Stimulated activated CD8-positive, alpha-beta memory T cell treated with anti-CD3 and anti-CD28 coated beads, Interleukin-7, amount 100 ng/mL, for 1 hour (primary cell): Measurements from ENCODE around the gene CDC14A.
A peak's percentile ranks its signal among the peaks of the same experiment; 100 is the strongest.
"Not testable (repeated sequence)": the region's sequence is repeated elsewhere in the genome, so short reads cannot be mapped to it uniquely, and the experiment has no call there.

ENCODE experiments used
- DNase-seq, 2 donors: peaks; one replicate each; pipeline ENCODE4 v3.0.0-alpha.2; 2020; ENCODE audit warnings: low read depth in 2 of 2

The CDC14A gene

DNA sequence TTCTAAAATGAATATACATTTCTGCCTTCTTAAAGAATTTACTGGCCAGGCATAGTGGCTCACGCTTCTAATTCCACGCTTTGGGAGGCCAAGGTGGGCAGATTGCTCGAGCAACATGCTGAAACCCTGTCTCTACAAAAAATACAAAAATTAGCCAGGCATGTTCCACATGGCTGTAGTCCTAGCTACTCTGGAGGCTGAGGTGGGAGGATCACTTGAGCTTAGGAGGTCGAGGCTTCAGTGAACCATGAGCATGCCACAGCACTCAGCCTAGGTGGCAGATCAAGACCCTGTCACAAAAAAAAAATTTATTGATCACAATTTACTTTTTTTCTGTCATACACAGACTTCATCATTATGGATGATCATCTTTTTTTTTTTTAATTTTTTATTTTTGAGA, 11.5 kb downstream of the CDC14A start:
- no peak for DNase-seq

DNA sequence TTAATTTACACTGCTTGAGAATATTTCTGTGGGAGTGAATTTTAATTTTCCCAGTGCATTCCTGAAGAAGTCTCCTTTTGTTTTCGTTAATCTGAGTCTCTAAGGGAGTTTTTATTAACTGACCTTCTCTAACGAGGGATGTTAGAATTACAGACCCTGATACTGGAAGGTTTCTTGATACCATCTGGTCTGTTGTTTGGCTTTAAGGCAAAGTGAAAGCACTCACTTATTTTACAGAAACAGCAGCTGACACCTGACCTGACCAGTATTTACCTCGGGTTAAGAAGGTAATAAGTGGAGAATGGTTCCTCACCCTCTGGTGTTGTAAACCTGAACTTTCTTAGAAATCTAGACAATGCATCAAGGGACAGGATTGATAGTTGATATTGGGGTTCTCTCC, 12.4 kb downstream of the CDC14A start:
- no peak for DNase-seq

DNA sequence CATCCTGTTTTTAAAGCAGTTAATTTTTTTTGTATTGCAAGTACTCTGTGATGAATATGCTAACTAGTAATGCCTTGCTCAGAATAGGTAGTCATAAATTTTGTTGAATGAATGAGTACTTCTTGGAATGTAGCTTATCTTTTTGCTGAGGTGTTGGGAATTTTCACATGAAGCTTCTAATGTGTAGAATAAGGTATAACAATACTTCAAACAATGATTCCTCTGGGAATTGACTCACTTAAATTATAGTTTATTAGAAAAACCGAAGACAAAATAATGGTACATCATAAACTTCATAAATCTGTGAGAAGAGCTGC, 13.9 kb downstream of the CDC14A start:
- DNase-seq = no peak

DNA sequence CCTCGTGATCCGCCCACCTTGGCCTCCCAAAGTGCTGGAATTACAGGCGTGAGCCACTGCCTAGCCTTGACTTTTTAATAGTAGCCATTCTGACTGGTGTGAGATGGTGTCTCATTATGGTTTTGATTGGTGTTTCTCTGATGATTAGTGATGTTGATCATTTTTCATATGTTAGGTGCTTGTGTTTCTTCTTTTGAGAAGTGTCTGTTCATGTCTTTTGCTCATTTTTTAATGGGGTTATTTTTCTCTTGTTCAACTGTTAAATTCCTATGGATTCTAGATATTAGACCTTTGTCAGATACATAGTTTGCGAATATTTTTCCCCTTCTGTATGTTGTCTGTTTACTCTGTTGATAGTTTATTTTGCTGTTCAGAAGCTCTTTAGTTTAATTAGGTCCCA, 17.0 kb downstream of the CDC14A start:
- DNase-seq = not testable (repeated sequence)

DNA sequence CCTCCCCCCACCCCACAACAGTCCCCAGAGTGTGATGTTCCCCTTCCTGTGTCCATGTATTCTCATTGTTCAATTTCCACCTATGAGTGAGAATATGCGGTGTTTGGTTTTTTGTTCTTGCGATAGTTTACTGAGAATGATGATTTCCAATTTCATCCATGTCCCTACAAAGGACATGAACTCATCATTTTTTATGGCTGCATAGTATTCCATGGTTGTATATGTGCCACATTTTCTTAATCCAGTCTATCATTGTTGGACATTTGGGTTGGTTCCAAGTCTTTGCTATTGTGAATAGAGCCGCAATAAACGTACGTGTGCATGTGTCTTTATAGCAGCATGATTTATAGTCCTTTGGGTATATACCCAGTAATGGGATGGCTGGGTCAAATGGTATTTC, 21.6 kb downstream of the CDC14A start:
- not testable (repeated sequence) for DNase-seq

DNA sequence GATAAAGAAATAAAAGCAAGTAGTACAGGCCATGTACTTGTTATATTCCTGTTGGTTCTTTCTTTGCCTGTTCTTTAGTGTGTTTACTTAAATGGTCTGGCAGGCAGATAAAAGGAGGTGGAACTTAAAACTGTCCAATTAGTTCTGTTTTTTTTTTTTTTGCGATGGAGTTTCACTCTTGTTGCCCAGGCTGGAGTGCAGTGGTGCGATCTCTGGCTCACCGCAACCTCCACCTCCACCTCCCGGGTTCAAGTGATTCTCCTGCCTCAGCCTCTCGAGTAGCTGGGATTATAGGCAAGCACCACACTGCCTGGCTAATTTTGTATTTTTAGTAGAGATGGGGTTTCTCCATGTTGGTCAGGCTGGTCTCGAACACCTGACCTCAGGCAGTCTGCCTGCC, 24.6 kb downstream of the CDC14A start:
- DNase-seq = not testable (repeated sequence)

DNA sequence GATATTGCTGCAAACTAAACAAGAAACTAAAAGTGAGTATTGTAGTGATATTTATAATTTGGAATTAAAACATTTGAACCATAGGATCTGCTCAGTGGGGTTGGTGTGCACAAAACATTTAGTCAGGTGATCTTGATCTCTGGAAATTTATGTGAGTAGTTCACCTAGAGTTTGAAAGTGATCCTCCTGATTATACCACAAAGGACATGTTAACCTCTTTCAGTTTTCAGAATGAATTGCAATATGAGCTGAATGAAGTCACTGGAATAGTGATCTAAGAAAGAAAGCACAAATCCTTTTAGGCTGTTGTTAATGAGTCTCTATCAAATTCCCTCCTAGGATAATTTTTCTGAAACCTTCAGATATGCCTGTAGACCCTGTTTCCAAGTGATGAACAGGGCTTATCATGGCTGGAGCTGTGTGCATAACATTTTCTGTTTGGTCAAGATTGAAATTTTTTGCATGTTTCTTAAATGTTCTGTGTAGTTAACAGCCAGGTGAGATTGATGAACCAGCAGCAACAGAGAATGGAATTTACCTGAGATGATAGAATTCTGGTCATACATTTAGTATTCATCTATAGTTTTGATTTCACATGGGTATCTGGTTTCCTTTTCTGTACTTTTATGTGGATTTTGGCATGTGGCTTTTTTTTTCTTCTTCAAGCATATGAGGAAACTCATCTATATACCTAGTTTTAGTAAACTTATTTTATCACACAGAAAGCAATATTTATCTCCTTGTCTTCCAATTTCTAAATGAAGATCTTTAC, 25.5 kb downstream of the CDC14A start:
- no peak for DNase-seq

DNA sequence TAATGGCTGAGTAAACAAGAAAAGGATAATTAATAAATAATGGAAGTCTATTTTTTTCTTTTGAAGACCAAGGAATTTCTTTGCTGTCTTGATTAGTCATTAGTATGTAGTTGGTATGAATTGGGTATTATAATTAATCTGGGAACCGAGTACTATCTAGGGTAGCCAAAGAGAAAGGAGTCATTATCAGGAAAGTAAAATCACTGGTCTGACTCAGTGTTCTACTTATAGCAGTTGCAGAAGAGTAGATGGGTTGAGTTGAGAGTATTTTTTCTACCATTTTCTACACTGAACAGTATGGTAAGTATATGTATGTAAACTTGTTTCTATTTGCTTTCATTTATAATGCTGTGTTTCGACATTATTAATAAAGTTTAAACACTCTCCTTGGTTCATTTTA, 26.6 kb downstream of the CDC14A start:
- DNase-seq = no peak

DNA sequence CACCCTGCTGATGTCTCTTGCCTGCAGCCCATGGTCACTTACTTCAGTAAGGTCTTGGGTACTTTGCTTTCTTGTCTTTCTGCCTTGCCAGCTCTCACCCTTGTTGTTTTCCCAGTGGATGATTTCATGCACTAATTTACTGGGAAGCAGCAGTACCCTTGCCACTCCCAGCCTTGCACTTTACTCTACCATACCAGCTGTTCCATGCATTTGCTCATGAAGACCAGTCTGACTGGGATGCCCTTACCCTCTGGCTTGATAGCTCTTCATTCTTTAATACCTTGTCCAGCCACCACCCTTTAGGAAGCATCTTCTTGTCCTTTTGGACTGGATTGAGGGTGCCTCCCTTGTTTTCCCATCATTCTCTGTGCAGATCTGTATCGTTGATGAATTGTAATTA, 28.3 kb downstream of the CDC14A start:
- no peak for DNase-seq

DNA sequence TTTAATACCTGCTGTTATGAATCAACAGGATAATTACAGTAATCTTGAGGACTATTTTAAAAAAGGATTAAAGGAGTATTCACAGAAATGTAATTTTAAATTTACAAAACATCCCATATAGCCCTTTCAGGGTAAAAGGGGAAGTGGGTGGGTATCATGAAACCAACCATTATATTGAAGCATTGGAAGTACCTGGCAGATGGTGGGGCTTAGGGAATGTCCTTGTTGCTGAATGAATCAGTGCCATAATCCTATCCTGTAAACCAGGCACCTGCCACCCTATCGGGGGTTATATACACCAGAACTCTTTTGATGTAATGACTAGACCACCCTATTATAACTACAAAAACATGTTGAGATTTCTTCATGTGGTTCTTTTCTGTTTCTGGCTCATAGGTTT, 30.4 kb downstream of the CDC14A start:
- no peak for DNase-seq

DNA sequence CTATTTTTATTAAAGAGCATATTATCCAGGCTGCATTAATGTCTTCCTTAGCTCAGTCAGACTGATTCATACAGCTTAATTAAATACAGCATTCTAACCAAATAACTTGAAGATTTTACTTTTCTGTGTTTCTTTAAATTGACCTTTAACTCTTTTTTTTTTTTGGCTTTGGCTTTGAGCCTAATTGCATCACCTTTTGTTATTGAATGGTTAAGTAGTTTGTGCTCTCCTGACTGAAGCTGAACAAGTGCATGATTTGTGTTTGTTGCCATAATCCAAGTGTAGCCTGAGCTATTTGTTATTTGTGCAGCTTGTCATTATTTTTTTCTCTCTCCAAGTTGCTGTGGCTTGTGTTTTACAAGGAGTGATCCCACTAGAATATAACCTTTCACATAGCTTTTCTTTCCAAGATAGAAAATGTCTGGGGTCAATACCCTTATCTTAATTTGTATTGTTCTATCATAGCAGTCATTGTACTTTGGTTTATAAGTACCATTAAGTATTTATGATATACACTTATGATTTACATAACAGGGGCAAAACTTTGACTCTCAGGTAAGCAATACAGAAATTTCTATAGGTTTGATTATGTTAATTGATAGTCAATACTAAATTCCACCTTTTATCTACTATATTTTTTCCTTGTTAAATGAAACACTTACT, 31.6 kb downstream of the CDC14A start:
- DNase-seq = no peak

DNA sequence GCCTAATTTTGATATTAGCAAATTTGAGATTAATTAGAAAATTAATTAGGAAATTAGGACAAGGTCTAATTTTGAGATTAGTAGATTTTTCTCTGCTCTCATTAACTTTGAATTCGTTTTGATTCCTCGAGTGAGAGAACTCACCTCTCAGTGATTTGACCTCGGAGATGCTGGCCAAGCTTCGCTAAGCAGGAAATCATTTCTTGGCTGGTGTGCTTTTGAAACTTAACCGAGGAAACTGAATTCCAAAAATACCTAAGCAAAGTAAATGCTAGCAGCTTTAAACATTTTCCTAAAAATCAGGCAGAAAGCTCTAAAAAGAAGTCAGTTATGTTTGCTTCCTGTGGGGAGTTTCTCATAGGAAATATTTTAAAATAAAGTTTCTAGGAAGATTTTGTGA, 34.9 kb downstream of the CDC14A start:
- no peak for DNase-seq

DNA sequence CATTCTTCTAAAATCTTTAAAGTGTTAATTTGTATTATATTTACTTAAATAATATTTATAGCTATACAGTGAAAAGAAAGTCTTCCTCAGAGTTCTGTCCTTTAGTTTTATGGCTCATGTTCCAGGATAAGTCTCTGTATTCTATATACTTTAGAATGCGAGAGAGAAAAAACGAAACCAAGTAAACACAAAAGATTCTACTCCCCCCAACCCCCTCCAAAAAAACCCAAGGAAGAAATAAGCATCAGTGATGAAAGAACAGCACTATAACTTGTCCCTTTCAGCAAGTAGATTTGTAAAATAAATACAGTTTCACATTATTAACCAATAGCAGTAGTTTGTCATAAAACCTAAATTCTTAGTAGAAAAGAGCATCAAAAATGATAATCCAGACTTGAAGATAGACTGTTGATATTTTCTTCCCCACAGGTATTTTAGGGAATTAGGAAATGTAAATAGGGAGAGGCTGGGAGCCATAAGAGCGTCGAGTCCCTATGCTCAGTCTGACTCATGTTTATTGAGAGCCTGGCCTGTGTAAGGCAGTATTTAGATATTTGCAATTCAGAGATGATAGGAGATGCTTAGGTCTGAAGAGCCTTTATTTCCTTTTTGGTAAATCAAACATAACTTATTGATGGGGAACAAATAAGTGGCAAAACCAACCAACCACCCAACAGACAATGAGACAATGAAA, 35.5 kb downstream of the CDC14A start:
- no peak for DNase-seq

DNA sequence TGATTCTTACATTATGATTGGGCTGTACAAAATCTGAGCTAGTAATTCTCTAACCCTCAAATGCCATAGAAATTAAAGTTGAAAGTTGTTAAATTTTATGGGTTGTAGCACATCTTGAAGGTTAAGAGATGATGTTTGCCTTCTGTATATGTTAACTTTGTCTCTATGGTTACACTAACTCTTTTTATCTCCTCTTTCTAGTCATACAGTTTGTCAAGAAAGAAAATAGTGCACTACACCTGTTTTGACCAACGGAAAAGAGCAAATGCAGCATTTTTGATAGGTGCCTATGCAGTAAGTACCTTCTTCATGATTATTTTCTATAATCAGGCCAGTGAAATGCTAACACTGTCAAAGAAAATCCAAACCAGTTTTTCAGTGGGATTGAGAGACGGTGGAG, 38.2 kb downstream of the CDC14A start:
- DNase-seq = no peak

DNA sequence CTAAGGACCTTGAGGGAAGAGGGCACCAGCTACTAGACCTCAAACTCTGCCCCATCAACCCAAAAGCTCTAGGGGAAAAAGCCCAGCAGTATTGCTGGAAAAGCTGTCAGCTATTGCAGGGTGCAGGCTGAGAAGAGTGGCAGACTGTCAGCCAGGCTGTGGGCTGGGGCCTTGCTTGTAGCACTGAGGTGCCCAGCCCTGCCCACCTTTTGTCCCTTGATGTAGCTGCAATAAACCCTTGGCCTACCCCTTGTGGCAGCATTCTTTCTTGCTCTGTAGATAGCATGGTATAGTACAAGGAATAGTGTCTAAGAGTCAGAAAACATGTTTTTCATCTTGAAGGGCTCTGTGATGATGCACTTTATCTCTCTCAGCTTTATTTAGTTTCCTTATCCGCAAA, 39.4 kb downstream of the CDC14A start:
- no peak for DNase-seq

DNA sequence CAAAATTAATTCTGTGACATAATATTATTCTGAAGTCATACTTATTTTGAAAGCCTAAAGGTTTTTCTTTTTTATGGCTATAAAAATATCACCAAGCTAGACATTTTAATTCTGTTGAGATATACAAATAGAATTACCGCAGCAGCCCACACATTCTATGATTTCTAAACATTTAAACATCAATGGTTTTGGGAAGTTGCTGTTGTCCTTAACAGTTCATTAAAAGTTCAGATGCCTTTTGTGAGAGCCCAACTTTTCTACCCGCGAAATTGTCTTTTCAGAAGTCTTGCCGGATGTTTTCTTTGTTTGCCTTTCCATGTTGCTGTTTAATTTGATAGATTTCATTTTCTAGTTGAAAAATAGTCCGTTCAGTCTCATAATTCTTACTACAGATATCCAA, 40.5 kb downstream of the CDC14A start:
- no peak for DNase-seq

DNA sequence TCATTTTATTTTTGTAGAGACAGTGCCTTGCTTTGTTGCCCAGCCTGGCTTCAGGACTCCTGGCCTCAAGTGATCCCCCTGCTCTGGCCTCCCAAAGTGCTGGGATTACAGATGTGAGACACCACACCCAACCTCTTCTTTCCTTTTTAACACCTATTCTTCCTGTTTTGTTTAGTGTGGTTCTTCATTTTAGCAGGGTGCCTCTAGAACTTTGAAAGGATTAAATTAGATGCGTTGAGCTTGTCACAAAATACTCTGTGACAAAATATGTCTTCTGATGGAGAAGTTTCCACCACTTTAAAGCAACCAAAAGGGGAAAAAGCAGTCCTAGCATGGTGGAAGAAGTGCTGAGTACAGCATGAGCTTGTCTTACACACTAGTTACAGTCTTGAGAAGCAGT, 42.0 kb downstream of the CDC14A start:
- no peak for DNase-seq

DNA sequence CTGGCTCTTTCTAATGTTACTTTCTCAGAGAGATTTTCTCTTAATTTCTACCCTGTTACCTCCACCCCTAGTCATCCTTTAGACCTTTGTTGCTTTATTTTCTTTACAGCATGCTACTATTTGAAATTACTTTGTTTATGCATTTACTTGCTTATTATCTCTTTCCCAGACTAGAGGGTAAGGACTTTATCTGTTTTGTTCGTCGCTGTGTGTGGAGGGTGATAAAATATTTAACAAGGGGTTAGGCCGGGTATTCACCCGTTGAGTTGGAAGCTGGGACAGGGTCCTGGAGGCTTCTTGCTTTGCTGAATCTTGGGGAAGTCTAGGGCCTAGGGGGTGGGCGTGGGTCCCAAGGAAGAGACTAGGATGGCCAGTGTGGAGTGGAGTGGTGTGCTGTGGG, 43.6 kb downstream of the CDC14A start:
- no peak for DNase-seq

DNA sequence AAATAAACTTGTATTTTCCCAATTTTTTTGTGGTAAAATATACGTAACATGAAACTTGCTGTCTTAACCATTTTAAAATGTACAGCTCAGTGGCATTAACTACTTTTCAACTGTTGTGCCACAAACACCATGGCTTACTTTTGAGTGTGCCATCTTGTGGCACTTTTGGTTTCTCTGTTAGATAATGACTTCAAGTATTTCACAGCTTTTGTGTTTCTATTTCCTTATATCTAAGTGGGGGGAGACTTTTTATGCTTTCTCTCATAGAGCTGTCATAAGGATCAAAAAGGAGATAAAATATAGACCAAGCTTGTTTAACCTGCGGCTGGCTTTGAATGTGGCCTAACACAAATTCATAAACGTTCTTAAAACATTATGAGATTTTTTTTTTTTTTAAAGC, 44.3 kb downstream of the CDC14A start:
- no peak for DNase-seq

DNA sequence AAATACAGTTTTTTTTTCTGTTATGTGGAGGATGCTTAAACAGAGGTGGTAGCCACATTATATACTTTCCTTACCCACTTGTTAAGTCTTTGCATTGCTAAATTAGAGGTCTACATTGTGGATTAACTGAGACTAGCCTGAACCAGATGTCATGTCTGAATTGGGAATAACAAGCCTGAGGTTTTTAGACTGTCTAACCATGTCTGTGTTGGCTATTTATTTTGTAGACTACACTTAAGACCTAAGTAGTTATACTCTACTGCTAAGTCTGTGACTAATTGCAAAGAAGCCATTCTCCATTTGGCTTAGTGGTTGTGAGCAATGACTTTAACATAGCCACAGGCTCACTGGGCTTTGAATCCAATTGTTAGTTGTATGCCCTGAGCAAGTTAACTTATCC, 45.4 kb downstream of the CDC14A start:
- DNase-seq = no peak

DNA sequence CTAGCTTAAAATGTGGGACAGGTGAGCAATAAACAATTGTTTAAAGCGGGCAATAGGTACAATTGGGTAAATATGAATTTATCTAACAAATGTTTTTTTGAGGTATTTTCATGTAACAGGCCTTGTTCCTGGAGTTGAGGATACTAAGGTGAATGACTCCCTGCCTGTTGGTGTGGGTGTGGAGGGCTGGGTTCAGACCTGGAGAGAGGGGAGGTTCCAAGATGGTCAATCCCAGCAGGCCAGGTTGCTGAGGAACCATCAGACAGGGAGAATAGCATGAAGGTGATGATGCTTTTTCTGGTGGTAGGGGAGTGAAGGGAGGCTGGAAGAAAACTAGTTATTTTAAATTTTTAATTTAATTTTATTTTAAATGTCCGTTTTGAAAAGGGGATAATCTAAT, 46.3 kb downstream of the CDC14A start:
- no peak for DNase-seq

DNA sequence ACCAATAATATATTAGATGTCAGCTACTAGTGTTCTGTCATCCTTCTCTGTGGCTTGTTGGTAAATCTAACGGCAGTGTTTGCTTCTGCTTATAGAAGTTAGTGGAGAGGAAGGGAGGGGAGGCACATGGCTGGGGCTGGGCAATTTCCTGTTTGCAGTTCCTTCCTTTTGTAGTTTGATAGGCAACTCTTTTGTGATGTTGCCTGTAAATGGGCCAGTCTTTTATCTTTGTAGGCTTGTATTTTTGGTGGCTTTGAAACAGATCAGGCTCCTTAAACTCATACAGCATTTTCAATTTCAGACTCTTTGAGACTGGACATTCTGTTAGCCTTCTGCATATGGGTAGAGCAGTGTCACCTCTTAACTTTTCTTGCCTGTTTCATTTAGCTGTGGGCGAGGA, 48.1 kb downstream of the CDC14A start:
- DNase-seq = peak; percentile 19 to 25

DNA sequence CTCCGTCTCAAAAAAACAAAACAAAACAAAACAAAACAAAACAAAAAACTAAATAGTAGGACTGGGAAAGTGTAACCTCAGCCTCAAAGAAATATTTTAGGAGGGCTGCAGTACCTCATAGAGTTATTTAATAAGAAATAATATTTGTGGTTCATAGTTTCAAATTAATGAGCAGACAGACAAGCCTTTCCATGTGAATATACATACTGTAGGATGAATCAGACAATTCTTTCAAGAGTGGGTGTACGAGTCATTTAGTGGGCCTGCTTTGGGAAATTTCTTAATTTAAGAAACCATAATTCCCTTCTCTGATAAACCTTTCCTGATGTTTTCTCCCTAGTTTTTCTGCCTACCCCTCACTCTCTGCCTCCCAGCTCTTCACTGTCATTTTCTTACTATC, 52.5 kb downstream of the CDC14A start:
- DNase-seq = no peak
